Activated CD4-positive, alpha-beta T cell treated with anti-CD3 and anti-CD28 coated beads for 36 hours (primary cell): Measurements from ENCODE around the gene GUSB. TPM values are rescaled to one million over a fixed set of nuclear protein-coding genes. Genes with fewer than 3 reads are reported as not detected.

ENCODE experiments used
- ATAC-seq: fragments of 200-7000 bp; cut with Tn5 transposase; one replicate; pipeline ENCODE4 v1.10.0; 2021; ENCODE audit warnings: mild to moderate bottlenecking, moderate library complexity
- CTCF ChIA-PET: fragments of 350-600 bp; sonication (Branson Sonifier 250); formaldehyde crosslinking; loops from one replicate; lab custom pipeline; 2021; ENCODE audit warnings: antibody characterized with exemption; lab: Charles Lee
- POLR2A ChIA-PET: fragments of 350-600 bp; sonication (Branson Sonifier 250); formaldehyde crosslinking; loops from one replicate; lab custom pipeline; 2021; ENCODE audit warnings: antibody characterized with exemption, inconsistent platforms; lab: Charles Lee
- DNase-seq: peaks from one replicate; pipeline ENCODE4 v3.0.0-alpha.2; 2020
- H3K27ac Mint-ChIP-seq: one replicate; pipeline ENCODE4 v1.8.0; 2021; ENCODE audit warnings: mixed read lengths
- H3K27me3 Mint-ChIP-seq: one replicate; pipeline ENCODE4 v1.8.0; 2021; ENCODE audit warnings: mixed read lengths
- H3K36me3 Mint-ChIP-seq: one replicate; pipeline ENCODE4 v1.8.0; 2021; ENCODE audit warnings: low read depth, mixed read lengths
- H3K4me1 Mint-ChIP-seq: one replicate; pipeline ENCODE4 v1.8.0; 2021; ENCODE audit warnings: mixed read lengths
- H3K4me3 Mint-ChIP-seq: one replicate; pipeline ENCODE4 v1.8.0; 2021; ENCODE audit warnings: mild to moderate bottlenecking, moderate library complexity, mixed read lengths
- H3K9me3 Mint-ChIP-seq: one replicate; pipeline ENCODE4 v1.8.0; 2021; ENCODE audit warnings: low read depth, mixed read lengths
- intact Hi-C, 2 experiments: fragments of 100-400 bp; cut with DNase I in 1 of 2; cut with micrococcal nuclease in 1 of 2; formaldehyde crosslinking; loops; one replicate each; pipeline versions ENCODE4 v1.14.2 to v1.15.1; 2022 to 2024; cut with DNase I, micrococcal nuclease
- total RNA-seq, 2 experiments: library from RNA; stranded (reverse); gene quantifications; one replicate each; pipeline ENCODE4 v1.2.3, GENCODE V29; 2021

The GUSB gene
- total RNA-seq, 2 experiments from 2014 or later, result 41.8 to 43.2 TPM

DNA sequence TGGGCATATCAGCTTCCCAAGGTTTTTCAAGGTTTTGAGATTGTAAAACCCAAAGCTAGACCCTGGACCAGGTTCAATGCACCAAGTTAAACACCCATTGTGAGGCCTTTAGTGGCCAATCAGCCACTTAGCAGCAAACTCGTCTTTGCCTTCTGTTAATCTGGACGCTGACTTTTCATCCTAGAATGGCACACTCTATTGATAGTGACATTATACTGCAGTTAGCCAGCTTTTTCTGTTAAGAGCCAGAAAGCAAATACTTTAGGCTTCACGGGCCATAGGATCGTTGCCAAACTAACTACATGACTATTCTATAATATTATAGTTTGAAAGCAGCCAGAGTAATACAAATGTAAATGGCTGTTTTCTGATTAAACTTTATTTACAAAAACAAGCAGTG, 57.8 kb downstream of the GUSB start:
- no peaks in the 10 kb centered on the region for H3K4me1 Mint-ChIP-seq
- CTCF ChIA-PET, result interaction anchor here (0.5 kb wide), 1 partner anchor 1115 kb away, joined by 3 read pairs; no protein-coding TSS in a partner anchor
- H3K4me3 Mint-ChIP-seq, result no peak overlapping the region
- H3K27ac Mint-ChIP-seq, result no peak overlapping the region
- H3K9me3 Mint-ChIP-seq, result no peaks in the 10 kb centered on the region
- no peaks in the 10 kb centered on the region for H3K27me3 Mint-ChIP-seq
- ATAC-seq, result no peak
- intact Hi-C loops, result no loop called here
- H3K36me3 Mint-ChIP-seq, result peaks cover 10% of the 10 kb centered on the region
- POLR2A ChIA-PET, result no interaction called here
- DNase-seq, result no peak

DNA sequence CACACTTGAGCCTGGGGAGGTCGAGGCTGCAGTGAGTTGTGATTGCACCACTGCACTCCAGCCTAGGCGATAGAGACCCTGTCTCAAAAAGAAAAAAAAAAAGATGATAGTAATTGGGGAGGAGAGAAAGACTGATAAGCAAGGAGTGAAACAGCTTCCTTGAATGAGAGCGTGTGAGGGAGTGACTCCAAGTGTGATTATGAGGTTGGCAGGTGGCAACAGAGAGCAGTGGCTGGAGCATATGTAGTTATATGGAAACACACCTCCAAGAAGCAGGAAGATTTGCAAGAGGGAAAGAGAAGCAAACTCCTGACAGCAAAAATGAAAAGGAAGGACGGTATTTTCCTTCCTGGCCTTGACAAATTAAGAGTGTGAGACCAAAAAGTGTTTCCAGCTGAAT, 58.7 kb downstream of the GUSB start:
- ChIA-PET CTCF (interaction anchor here (0.8 kb wide), 1 partner anchor 28 kb away, joined by 3 read pairs; no protein-coding TSS in a partner anchor), POLR2A (no interaction called here)
- no peaks in the 10 kb centered on the region for H3K27me3 Mint-ChIP-seq
- intact Hi-C loops, result no loop called here
- no peak overlapping the region for H3K4me3 Mint-ChIP-seq
- H3K27ac Mint-ChIP-seq, result no peak overlapping the region
- peaks cover 11% of the 10 kb centered on the region for H3K36me3 Mint-ChIP-seq
- no peaks in the 10 kb centered on the region for H3K9me3 Mint-ChIP-seq
- no peaks in the 10 kb centered on the region for H3K4me1 Mint-ChIP-seq
- no peak for ATAC-seq
- no peak for DNase-seq

DNA sequence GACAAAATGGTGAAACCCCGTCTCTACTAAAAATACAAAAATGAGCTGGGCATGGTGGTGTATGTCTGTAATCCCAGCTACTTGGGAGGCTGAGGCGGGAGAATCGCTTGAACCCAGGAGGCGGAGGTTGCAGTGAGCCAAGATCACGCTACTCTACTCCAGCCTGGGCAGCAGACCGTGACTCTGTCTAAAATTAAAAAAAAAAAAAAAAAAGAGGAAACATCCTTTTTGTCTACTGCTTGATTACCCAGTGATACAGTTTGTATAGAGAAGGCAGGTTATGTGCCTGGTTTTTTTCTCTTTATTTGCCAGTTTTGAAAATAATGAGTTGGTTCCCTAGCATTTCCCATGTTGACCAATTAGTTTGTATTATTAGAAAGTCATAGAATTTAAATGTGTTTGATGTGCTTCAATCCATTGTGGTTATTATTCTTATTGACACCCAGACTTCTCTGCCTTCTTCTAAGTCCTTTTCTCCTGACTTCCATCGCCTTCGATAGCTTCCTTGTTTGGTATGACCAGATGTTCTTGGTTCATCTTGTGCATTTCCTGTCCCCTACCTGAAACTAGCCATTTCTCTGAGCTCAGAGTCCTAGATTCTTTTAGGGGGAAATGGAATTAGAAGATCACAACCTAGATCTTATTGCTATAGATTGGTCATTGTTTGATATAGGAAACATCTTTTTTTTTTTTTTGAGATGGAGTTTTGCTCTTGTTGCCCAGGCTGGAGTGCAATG, 65.9 kb downstream of the GUSB start:
- ATAC-seq, result no peak
- ChIA-PET CTCF (no interaction called here), POLR2A (no interaction called here)
- no peaks in the 10 kb centered on the region for H3K27me3 Mint-ChIP-seq
- DNase-seq, result no peak
- H3K4me1 Mint-ChIP-seq, result no peaks in the 10 kb centered on the region
- H3K36me3 Mint-ChIP-seq, result peaks cover 5% of the 10 kb centered on the region
- H3K27ac Mint-ChIP-seq, result no peak overlapping the region
- intact Hi-C loops, result no loop called here
- H3K9me3 Mint-ChIP-seq, result no peaks in the 10 kb centered on the region
- H3K4me3 Mint-ChIP-seq, result no peak overlapping the region

DNA sequence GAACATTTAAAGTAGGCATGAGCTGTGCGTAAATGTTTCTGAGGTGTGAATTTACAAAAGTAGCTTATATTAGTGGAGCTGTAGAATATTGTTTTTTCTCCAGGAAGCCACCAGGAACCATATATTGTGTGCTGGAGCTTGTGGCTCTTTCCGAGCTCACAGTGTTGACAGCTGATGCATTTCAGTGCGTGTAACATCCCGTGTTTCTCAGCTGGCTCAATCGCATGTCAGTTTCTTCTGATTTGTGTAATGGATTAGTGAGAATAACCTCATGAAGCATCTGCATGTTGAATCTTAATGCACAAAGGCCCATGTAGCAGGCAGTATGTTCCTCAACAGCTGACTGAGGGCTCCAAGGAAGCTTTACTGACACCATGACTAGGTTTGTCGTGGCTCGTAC, 69.8 kb downstream of the GUSB start:
- Mint-ChIP-seq H3K27me3 (no peaks in the 10 kb centered on the region), H3K27ac (no peak overlapping the region), H3K4me3 (no peak overlapping the region), H3K4me1 (peaks cover 2% of the 10 kb centered on the region), H3K9me3 (no peaks in the 10 kb centered on the region), H3K36me3 (no peaks in the 10 kb centered on the region)
- ChIA-PET CTCF (interaction anchor here (0.7 to 1.1 kb wide), 2 partner anchors 29 to 97 kb away, joined by 3 read pairs; no protein-coding TSS in a partner anchor), POLR2A (no interaction called here)
- ATAC-seq, result no peak
- intact Hi-C loops, result no loop called here
- no peak for DNase-seq

Other genes with a start within 250 kb of the GUSB start
- gene VKORC1L1, start 109.1 kb downstream of the GUSB start, total RNA-seq, result 10 to 100 TPM; 16.5 to 17.6 TPM
- gene ASL, start 93.6 kb upstream of the GUSB start, total RNA-seq, result 10 to 100 TPM; 12.7 to 18.5 TPM
- 10 to 100 TPM; 24.5 to 27.2 TPM for gene CRCP, start 132.6 kb upstream of the GUSB start, total RNA-seq
- 1 to 10 TPM; 1.0 to 1.1 TPM for gene TPST1, start 223.1 kb upstream of the GUSB start, total RNA-seq